DOHH2 (cell line): ENCODE data around the gene GLI3.

Source experiments
- H3F3A ChIP-seq: fragments of 200-600 bp; sonication (generic), shearing (Covaris generic); 2 replicates; pipeline ENCODE4 v1.6.0; 2016; ENCODE audit warnings: antibody characterized with exemption, mild to moderate bottlenecking; ENCODE audit not compliant: control insufficient read depth, insufficient read depth
- H3K27ac ChIP-seq: fragments of 200-600 bp; sonication (generic); 2 replicates; pipeline ENCODE4 v1.5.1; 2014; ENCODE audit warnings: low read depth, mild to moderate bottlenecking, low read length, moderate library complexity
- H3K27me3 ChIP-seq: fragments of 200-600 bp; sonication (generic); 2 replicates; pipeline ENCODE4 v1.6.1; 2014; ENCODE audit warnings: mild to moderate bottlenecking, low read length, mixed read lengths; ENCODE audit not compliant: control insufficient read depth
- H3K36me3 ChIP-seq: fragments of 200-600 bp; sonication (generic); 2 replicates; pipeline ENCODE4 v1.6.1; 2014; ENCODE audit warnings: mild to moderate bottlenecking, low read length, moderate library complexity, mixed read lengths; ENCODE audit not compliant: control insufficient read depth
- H3K4me1 ChIP-seq: fragments of 200-600 bp; sonication (generic); 2 replicates; pipeline ENCODE4 v1.6.1; 2014; ENCODE audit warnings: mild to moderate bottlenecking, low read length, mixed read lengths; ENCODE audit not compliant: control insufficient read depth
- H3K4me2 ChIP-seq: fragments of 200-600 bp; sonication (generic); 2 replicates; pipeline ENCODE4 v1.6.0; 2014; ENCODE audit warnings: mild to moderate bottlenecking, low read length, moderate library complexity
- H3K4me3 ChIP-seq: fragments of 200-600 bp; sonication (generic); 2 replicates; pipeline ENCODE4 v1.5.1; 2014; ENCODE audit warnings: mild to moderate bottlenecking, low read length, mixed read lengths
- H3K79me2 ChIP-seq: fragments of 200-600 bp; sonication (generic); 2 replicates; pipeline ENCODE4 v1.6.1; 2014; ENCODE audit warnings: mild to moderate bottlenecking, low read length, mixed read lengths; ENCODE audit not compliant: control insufficient read depth
- H3K9me2 ChIP-seq: fragments of 200-600 bp; sonication (generic); replicated peaks from 2 replicates; pipeline ENCODE4 v1.6.1; 2014; ENCODE audit warnings: mild to moderate bottlenecking, low read length, mixed read lengths; ENCODE audit not compliant: control insufficient read depth
- H3K9me3 ChIP-seq: fragments of 200-600 bp; sonication (generic); 2 replicates; pipeline ENCODE4 v1.6.1; 2014; ENCODE audit warnings: antibody characterized with exemption, low read length, mixed read lengths; ENCODE audit not compliant: control insufficient read depth, insufficient read depth
- H4K20me1 ChIP-seq: fragments of 200-600 bp; sonication (generic); 2 replicates; pipeline ENCODE4 v1.6.0; 2014; ENCODE audit warnings: low read depth, mild to moderate bottlenecking, antibody characterized with exemption, low read length, moderate library complexity; ENCODE audit not compliant: control insufficient read depth, insufficient read depth
- CTCF ChIP-seq: fragments of 200-600 bp; sonication (generic); IDR thresholded peaks from one replicate; pipeline ENCODE4 v1.5.1; 2014; ENCODE audit warnings: antibody characterized with exemption, mild to moderate bottlenecking, low read depth, low read length; ENCODE audit not compliant: poor library complexity, severe bottlenecking
- EZH2phosphoT487 ChIP-seq: fragments of 200-600 bp; sonication (generic); IDR thresholded peaks from 2 replicates; pipeline ENCODE4 v1.6.1; 2017; ENCODE audit warnings: borderline replicate concordance, mild to moderate bottlenecking, antibody characterized with exemption, low read length, moderate library complexity, mixed read lengths

GLI3 gene

GRCh38 chr7:42138691-42139090 is 98.3 kb downstream of the GLI3 start:
- no peaks in the 10 kb centered on the region for H3K9me3 ChIP-seq
- H3K4me2 ChIP-seq: no peak overlapping the region
- no peak for TF ChIP-seq CTCF
- no peak overlapping the region for H3K27ac ChIP-seq
- no peaks in the 10 kb centered on the region for H3K4me1 ChIP-seq
- H3K36me3 ChIP-seq: no peaks in the 10 kb centered on the region
- no peaks in the 10 kb centered on the region for H4K20me1 ChIP-seq
- H3K27me3 ChIP-seq: no peaks in the 10 kb centered on the region
- no peaks in the 10 kb centered on the region for H3K79me2 ChIP-seq
- H3K4me3 ChIP-seq: no peak overlapping the region
- no peaks in the 10 kb centered on the region for H3F3A ChIP-seq
- no peaks in the 10 kb centered on the region for H3K9me2 ChIP-seq

DNA sequence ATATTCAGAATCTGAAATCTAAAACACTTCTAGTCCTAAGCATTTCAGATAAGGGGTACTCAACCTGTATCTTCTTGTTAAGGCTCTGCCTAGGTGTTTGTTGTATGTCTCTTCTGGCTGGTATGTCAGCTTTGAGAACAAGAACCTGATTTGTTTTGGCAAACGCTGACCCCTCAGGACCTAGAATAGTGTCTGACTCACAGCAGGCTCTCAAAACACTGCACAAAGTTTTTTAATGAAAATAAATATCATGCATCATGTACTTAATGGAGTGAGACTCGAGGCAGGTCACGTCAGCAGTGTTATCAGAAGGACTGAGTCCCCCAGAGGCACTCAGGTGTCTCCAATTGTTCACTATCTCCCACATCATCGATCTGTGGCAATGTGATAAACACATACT is 99.1 kb downstream of the GLI3 start:
- Histone ChIP-seq H3K79me2 (no peaks in the 10 kb centered on the region), H3K4me1 (no peaks in the 10 kb centered on the region), H4K20me1 (no peaks in the 10 kb centered on the region), H3K27me3 (no peaks in the 10 kb centered on the region), H3K36me3 (no peaks in the 10 kb centered on the region), H3K4me3 (no peak overlapping the region), H3K4me2 (no peak overlapping the region), H3K9me2 (no peaks in the 10 kb centered on the region), H3F3A (no peaks in the 10 kb centered on the region), H3K9me3 (no peaks in the 10 kb centered on the region), H3K27ac (no peak overlapping the region)
- TF ChIP-seq CTCF (no peak), EZH2phosphoT487 (no peak)

DNA sequence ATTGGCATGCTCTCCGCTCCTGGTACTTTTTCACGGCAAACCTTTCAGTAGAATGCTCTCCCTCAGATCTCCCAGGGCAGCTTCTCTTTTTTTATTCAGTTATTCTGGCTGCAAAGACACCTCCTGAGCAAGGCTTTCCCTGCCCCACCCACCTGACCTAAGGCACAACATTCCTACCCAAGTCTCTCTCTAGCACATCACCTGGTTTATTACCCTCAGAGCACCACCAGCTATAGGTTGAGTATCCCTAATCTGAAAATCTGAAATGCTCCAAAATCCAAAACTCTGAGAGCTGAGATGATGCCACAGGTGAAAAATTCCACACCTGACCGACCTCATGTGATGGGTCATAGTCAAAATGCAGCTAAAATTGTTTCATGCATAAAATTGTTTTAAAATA is 99.6 kb downstream of the GLI3 start:
- Histone ChIP-seq H4K20me1 (no peaks in the 10 kb centered on the region), H3K9me3 (no peaks in the 10 kb centered on the region), H3K4me2 (no peak overlapping the region), H3K27me3 (no peaks in the 10 kb centered on the region), H3K4me1 (no peaks in the 10 kb centered on the region), H3K27ac (no peak overlapping the region), H3K4me3 (no peak overlapping the region), H3F3A (no peaks in the 10 kb centered on the region), H3K79me2 (no peaks in the 10 kb centered on the region), H3K36me3 (no peaks in the 10 kb centered on the region), H3K9me2 (no peaks in the 10 kb centered on the region)
- TF ChIP-seq CTCF: no peak
- TF ChIP-seq EZH2phosphoT487: no peak

- TF ChIP-seq EZH2phosphoT487 (no peak), CTCF (no peak)
- Histone ChIP-seq H3K4me1 (no peaks in the 10 kb centered on the region), H3K4me2 (no peak overlapping the region), H3F3A (no peaks in the 10 kb centered on the region), H3K9me3 (no peaks in the 10 kb centered on the region; the same call in 1 of the 2 replicates), H3K9me2 (no peaks in the 10 kb centered on the region), H3K36me3 (no peaks in the 10 kb centered on the region), H3K79me2 (no peaks in the 10 kb centered on the region), H4K20me1 (no peaks in the 10 kb centered on the region), H3K27me3 (no peaks in the 10 kb centered on the region), H3K27ac (no peak overlapping the region), H3K4me3 (no peak overlapping the region)
Observed at GRCh38 chr7:42135728-42136127, 101.3 kb downstream of the GLI3 start.
